BLaER1 (cell line): ENCODE data around the gene RAB39B.
"Not testable (repeated sequence)": the region's sequence is repeated elsewhere in the genome, so short reads cannot be mapped to it uniquely, and the experiment has no call there.

ENCODE experiments used
- H3K27ac ChIP-seq: shearing (Covaris generic); formaldehyde crosslinking; 2 replicates; pipeline ENCODE4 v1.8.1; 2022
- H3K27me3 ChIP-seq: shearing (Covaris generic); formaldehyde crosslinking; 2 replicates; pipeline ENCODE4 v1.8.1; 2022
- H3K36me3 ChIP-seq: shearing (Covaris generic); formaldehyde crosslinking; 2 replicates; pipeline ENCODE4 v1.8.1; 2022
- H3K4me1 ChIP-seq: shearing (Covaris generic); formaldehyde crosslinking; 2 replicates; pipeline ENCODE4 v1.8.1; 2022
- H3K4me2 ChIP-seq: shearing (Covaris generic); formaldehyde crosslinking; 2 replicates; pipeline ENCODE4 v1.8.1; 2022
- H3K4me3 ChIP-seq: shearing (Covaris generic); formaldehyde crosslinking; 2 replicates; pipeline ENCODE4 v1.8.1; 2022
- H3K9ac ChIP-seq: shearing (Covaris generic); formaldehyde crosslinking; 2 replicates; pipeline ENCODE4 v1.8.1; 2022
- H3K9me3 ChIP-seq: shearing (Covaris generic); formaldehyde crosslinking; 2 replicates; pipeline ENCODE4 v1.8.1; 2022
- H4K20me1 ChIP-seq: shearing (Covaris generic); formaldehyde crosslinking; 2 replicates; pipeline ENCODE4 v1.8.1; 2022
- Cebpa-rat ChIP-seq: shearing (Covaris generic); IDR thresholded peaks from 2 replicates; pipeline ENCODE4 v1.8.1; 2022

RAB39B gene

GRCh38 chrX:155247497-155247896 is 16.8 kb downstream of the RAB39B start:
- Histone ChIP-seq H3K9me3 (no peaks in the 10 kb centered on the region), H4K20me1 (no peaks in the 10 kb centered on the region), H3K27ac (no peak overlapping the region), H3K9ac (no peak overlapping the region), H3K36me3 (no peaks in the 10 kb centered on the region), H3K4me2 (no peak overlapping the region), H3K4me1 (no peaks in the 10 kb centered on the region), H3K27me3 (peaks cover 43% of the 10 kb centered on the region), H3K4me3 (no peak overlapping the region)
- TF ChIP-seq Cebpa-rat, result no peak

GRCh38 chrX:155246748-155247147 is 17.5 kb downstream of the RAB39B start:
- no peaks in the 10 kb centered on the region for H4K20me1 ChIP-seq
- H3K27me3 ChIP-seq, result peaks cover 43% of the 10 kb centered on the region

GRCh38 chrX:155242300-155242699 is 22.0 kb downstream of the RAB39B start:
- Histone ChIP-seq H3K4me3 (no peak overlapping the region), H3K4me2 (no peak overlapping the region)

More at GRCh38 chrX:155246748-155247147, 17.5 kb downstream of the RAB39B start:
- Histone ChIP-seq H3K9ac (no peak overlapping the region), H3K4me1 (no peaks in the 10 kb centered on the region), H3K27ac (no peak overlapping the region), H3K36me3 (0 out of 2 replicates have a peak, but pooled peaks cover 3% of the 10 kb centered on the region), H3K4me2 (no peak overlapping the region), H3K4me3 (no peak overlapping the region), H3K9me3 (no peaks in the 10 kb centered on the region)
- no peak for TF ChIP-seq Cebpa-rat

GRCh38 chrX:155237719-155238118 is 26.6 kb downstream of the RAB39B start:
- Histone ChIP-seq H3K36me3 (peaks cover 47% of the 10 kb centered on the region), H3K27me3 (peaks cover 19% of the 10 kb centered on the region), H3K4me2 (no peak overlapping the region), H3K4me1 (no peaks in the 10 kb centered on the region), H3K4me3 (no peak overlapping the region), H3K9ac (no peak overlapping the region), H3K9me3 (no peaks in the 10 kb centered on the region), H3K27ac (no peak overlapping the region), H4K20me1 (no peaks in the 10 kb centered on the region)
- no peak for TF ChIP-seq Cebpa-rat

More at GRCh38 chrX:155242300-155242699, 22.0 kb downstream of the RAB39B start:
- Histone ChIP-seq H3K4me1 (no peaks in the 10 kb centered on the region), H3K27ac (no peak overlapping the region), H4K20me1 (no peaks in the 10 kb centered on the region), H3K27me3 (peaks cover 31% of the 10 kb centered on the region), H3K36me3 (peaks cover 27% of the 10 kb centered on the region), H3K9ac (no peak overlapping the region), H3K9me3 (no peaks in the 10 kb centered on the region)
- no peak for TF ChIP-seq Cebpa-rat

GRCh38 chrX:155235891-155236290 is 28.4 kb downstream of the RAB39B start:
- Histone ChIP-seq H3K4me1 (peaks cover 4% of the 10 kb centered on the region; the same call in 1 of the 2 replicates), H3K9ac (no peak overlapping the region), H4K20me1 (0 out of 2 replicates have a peak, but pooled peaks cover 10% of the 10 kb centered on the region), H3K27me3 (peaks cover 12% of the 10 kb centered on the region), H3K27ac (no peak overlapping the region), H3K4me2 (no peak overlapping the region), H3K4me3 (no peak overlapping the region), H3K9me3 (no peaks in the 10 kb centered on the region), H3K36me3 (peaks cover 50% of the 10 kb centered on the region)
- no peak for TF ChIP-seq Cebpa-rat

- H4K20me1 ChIP-seq, result 0 out of 2 replicates have a peak, but pooled peaks cover 23% of the 10 kb centered on the region
- peaks cover 51% of the 10 kb centered on the region for H3K36me3 ChIP-seq
- no peak overlapping the region for H3K4me3 ChIP-seq
- H3K4me1 ChIP-seq, result peaks cover 5% of the 10 kb centered on the region; the same call in 1 of the 2 replicates
- TF ChIP-seq Cebpa-rat, result no peak
- H3K9me3 ChIP-seq, result no peaks in the 10 kb centered on the region
- H3K4me2 ChIP-seq, result no peak overlapping the region
- no peak overlapping the region for H3K27ac ChIP-seq
- H3K9ac ChIP-seq, result no peak overlapping the region
- H3K27me3 ChIP-seq, result peaks cover 19% of the 10 kb centered on the region
Measured at GRCh38 chrX:155231163-155231562, 33.1 kb downstream of the RAB39B start.

GRCh38 chrX:155225774-155226173 is 38.5 kb downstream of the RAB39B start:
- Histone ChIP-seq H3K9ac (no peak overlapping the region), H3K36me3 (peaks cover 67% of the 10 kb centered on the region), H3K4me1 (no peaks in the 10 kb centered on the region), H3K4me2 (no peak overlapping the region), H3K27ac (no peak overlapping the region), H4K20me1 (0 out of 2 replicates have a peak, but pooled peaks cover 13% of the 10 kb centered on the region), H3K27me3 (peaks cover 22% of the 10 kb centered on the region; the same call in 1 of the 2 replicates), H3K4me3 (no peak overlapping the region), H3K9me3 (peaks cover 33% of the 10 kb centered on the region)
- no peak for TF ChIP-seq Cebpa-rat

- H4K20me1 ChIP-seq, H3K4me1 ChIP-seq, H3K27ac ChIP-seq, H3K4me3 ChIP-seq, H3K9ac ChIP-seq, H3K4me2 ChIP-seq: not testable (repeated sequence)
- Histone ChIP-seq H3K9me3 (peaks cover 37% of the 10 kb centered on the region), H3K36me3 (peaks cover 55% of the 10 kb centered on the region), H3K27me3 (peaks cover 17% of the 10 kb centered on the region)
Measured at GRCh38 chrX:155223746-155224145, 40.5 kb downstream of the RAB39B start.

GRCh38 chrX:155221351-155221750 is 42.9 kb downstream of the RAB39B start:
- Histone ChIP-seq H4K20me1 (peaks cover 17% of the 10 kb centered on the region), H3K4me3 (no peak overlapping the region), H3K4me1 (peaks cover 16% of the 10 kb centered on the region), H3K9ac (no peak overlapping the region), H3K27me3 (peaks cover 23% of the 10 kb centered on the region), H3K4me2 (no peak overlapping the region), H3K27ac (no peak overlapping the region), H3K9me3 (peaks cover 37% of the 10 kb centered on the region), H3K36me3 (peaks cover 42% of the 10 kb centered on the region)
- TF ChIP-seq Cebpa-rat, result no peak

GRCh38 chrX:155218777-155219176 is 45.5 kb downstream of the RAB39B start:
- H4K20me1 ChIP-seq, result peaks cover 15% of the 10 kb centered on the region
- 0 out of 2 replicates have a peak overlapping the region, but pooled peaks have one; percentile 75 for H3K4me2 ChIP-seq
- H3K9me3 ChIP-seq, result peaks cover 31% of the 10 kb centered on the region
- H3K36me3 ChIP-seq, result peaks cover 35% of the 10 kb centered on the region
- H3K27ac ChIP-seq, result no peak overlapping the region
- H3K4me3 ChIP-seq, result no peak overlapping the region
- no peak for TF ChIP-seq Cebpa-rat
- H3K4me1 ChIP-seq, result peaks cover 20% of the 10 kb centered on the region
- no peak overlapping the region for H3K9ac ChIP-seq
- H3K27me3 ChIP-seq, result peaks cover 42% of the 10 kb centered on the region
